Measurements from ENCODE around the gene MICAL2.

DNA sequence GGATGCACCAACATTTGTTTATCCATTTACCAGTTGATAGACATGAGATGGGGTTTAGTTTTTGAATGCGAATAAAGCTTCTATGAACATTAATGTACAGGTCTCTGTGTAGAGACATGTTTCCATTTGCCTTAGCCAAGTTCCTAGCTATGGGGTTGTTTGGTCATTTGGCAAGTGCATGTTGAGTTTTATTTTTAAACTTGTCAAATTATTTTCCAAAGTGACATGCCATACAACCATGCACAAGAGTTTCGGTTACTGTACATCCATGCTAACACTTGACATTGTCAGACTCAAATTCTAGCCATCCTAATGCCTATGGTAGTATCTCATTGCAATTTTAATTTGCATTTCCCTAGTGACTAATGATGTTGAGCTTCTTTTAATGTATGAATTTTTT lies 196.4 kb downstream of the MICAL2 start:
- TF ChIP-seq MTA2 (IDR thresholded peaks at IDR 0.05; ENCODE audit: low read depth) (no peak), SRF (IDR thresholded peaks at IDR 0.05; ENCODE audit: low read depth in 2 of 2, low read length in 2 of 2) (no peak), EZH2 (IDR thresholded peaks at IDR 0.05; ENCODE audit: borderline replicate concordance, control insufficient read depth, low read depth, low read length) (no peak), ZSCAN29 (IDR thresholded peaks at IDR 0.05) (no peak), POLR2A (IDR thresholded peaks at IDR 0.05; ENCODE audit: low read depth, low read length) (no peak), SMAD1 (IDR thresholded peaks at IDR 0.05; ENCODE audit: low read depth, partially characterized antibody) (no peak), POLR2AphosphoS5 (IDR thresholded peaks at IDR 0.05; ENCODE audit: low read length) (no peak), HCFC1 (IDR thresholded peaks at IDR 0.05; ENCODE audit: low read length) (no peak), RAD21 (IDR thresholded peaks at IDR 0.05; ENCODE audit: insufficient read depth, low read depth, low read length) (no peak)
- TF ChIP-seq, protein P1, sequence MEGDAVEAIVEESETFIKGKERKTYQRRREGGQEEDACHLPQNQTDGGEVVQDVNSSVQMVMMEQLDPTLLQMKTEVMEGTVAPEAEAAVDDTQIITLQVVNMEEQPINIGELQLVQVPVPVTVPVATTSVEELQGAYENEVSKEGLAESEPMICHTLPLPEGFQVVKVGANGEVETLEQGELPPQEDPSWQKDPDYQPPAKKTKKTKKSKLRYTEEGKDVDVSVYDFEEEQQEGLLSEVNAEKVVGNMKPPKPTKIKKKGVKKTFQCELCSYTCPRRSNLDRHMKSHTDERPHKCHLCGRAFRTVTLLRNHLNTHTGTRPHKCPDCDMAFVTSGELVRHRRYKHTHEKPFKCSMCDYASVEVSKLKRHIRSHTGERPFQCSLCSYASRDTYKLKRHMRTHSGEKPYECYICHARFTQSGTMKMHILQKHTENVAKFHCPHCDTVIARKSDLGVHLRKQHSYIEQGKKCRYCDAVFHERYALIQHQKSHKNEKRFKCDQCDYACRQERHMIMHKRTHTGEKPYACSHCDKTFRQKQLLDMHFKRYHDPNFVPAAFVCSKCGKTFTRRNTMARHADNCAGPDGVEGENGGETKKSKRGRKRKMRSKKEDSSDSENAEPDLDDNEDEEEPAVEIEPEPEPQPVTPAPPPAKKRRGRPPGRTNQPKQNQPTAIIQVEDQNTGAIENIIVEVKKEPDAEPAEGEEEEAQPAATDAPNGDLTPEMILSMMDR (IDR thresholded peaks at IDR 0.05 in 2 of 3, conservative IDR thresholded peaks at IDR 0.05 in 1 of 3; ENCODE audit: control insufficient read depth in 2 of 3, extremely low read depth in 1 of 3, insufficient read depth in 1 of 3, low read depth in 3 of 3, low read length in 3 of 3): no peak
- TF ChIP-seq, protein P2, sequence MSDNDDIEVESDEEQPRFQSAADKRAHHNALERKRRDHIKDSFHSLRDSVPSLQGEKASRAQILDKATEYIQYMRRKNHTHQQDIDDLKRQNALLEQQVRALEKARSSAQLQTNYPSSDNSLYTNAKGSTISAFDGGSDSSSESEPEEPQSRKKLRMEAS (IDR thresholded peaks at IDR 0.05; ENCODE audit: low read depth, low read length): no peak
- TF ChIP-seq, protein P3, sequence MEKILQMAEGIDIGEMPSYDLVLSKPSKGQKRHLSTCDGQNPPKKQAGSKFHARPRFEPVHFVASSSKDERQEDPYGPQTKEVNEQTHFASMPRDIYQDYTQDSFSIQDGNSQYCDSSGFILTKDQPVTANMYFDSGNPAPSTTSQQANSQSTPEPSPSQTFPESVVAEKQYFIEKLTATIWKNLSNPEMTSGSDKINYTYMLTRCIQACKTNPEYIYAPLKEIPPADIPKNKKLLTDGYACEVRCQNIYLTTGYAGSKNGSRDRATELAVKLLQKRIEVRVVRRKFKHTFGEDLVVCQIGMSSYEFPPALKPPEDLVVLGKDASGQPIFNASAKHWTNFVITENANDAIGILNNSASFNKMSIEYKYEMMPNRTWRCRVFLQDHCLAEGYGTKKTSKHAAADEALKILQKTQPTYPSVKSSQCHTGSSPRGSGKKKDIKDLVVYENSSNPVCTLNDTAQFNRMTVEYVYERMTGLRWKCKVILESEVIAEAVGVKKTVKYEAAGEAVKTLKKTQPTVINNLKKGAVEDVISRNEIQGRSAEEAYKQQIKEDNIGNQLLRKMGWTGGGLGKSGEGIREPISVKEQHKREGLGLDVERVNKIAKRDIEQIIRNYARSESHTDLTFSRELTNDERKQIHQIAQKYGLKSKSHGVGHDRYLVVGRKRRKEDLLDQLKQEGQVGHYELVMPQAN (conservative IDR thresholded peaks at IDR 0.05): no peak
- TF ChIP-seq, protein P4, sequence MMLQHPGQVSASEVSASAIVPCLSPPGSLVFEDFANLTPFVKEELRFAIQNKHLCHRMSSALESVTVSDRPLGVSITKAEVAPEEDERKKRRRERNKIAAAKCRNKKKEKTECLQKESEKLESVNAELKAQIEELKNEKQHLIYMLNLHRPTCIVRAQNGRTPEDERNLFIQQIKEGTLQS (IDR thresholded peaks at IDR 0.05; ENCODE audit: borderline replicate concordance, extremely low read depth, low read depth, low read length): no peak
